Stimulated activated memory B cell treated with anti-CD40 and anti-IgM and Interleukin-4, amounts not matched to agents 10 μg/mL and 1 μg/mL and 100 μg/mL, for 72 hours (primary cell): ENCODE results near the gene GGPS1.
"Not testable (repeated sequence)": the region's sequence is repeated elsewhere in the genome, so short reads cannot be mapped to it uniquely, and the experiment has no call there.

Source experiments
- ATAC-seq: fragments of 150-1000 bp; cut with Tn5 transposase; 2 replicates; pipeline ENCODE4 v1.10.0; 2021
- H3K27ac Mint-ChIP-seq: one replicate; pipeline ENCODE4 v1.8.0; 2022; ENCODE audit warnings: mild to moderate bottlenecking, mixed read lengths
- H3K27me3 Mint-ChIP-seq: one replicate; pipeline ENCODE4 v1.8.0; 2022; ENCODE audit warnings: mixed read lengths
- H3K36me3 Mint-ChIP-seq: one replicate; pipeline ENCODE4 v1.8.0; 2022; ENCODE audit warnings: mixed read lengths
- H3K4me1 Mint-ChIP-seq: one replicate; pipeline ENCODE4 v1.8.0; 2022; ENCODE audit warnings: mixed read lengths
- H3K4me3 Mint-ChIP-seq: one replicate; pipeline ENCODE4 v1.8.0; 2022; ENCODE audit warnings: mild to moderate bottlenecking, moderate library complexity, mixed read lengths
- H3K9me3 Mint-ChIP-seq: one replicate; pipeline ENCODE4 v1.8.0; 2022; ENCODE audit warnings: mixed read lengths

Gene GGPS1

GRCh38 chr1:235351441-235351840 is 23.1 kb downstream of the GGPS1 start:
- H3K36me3 Mint-ChIP-seq: peaks cover 4% of the 10 kb centered on the region

GRCh38 chr1:235351898-235352297 is 23.5 kb downstream of the GGPS1 start:
- Mint-ChIP-seq H3K9me3 (no peaks in the 10 kb centered on the region), H3K27ac (no peak overlapping the region), H3K27me3 (no peaks in the 10 kb centered on the region), H3K4me3 (no peak overlapping the region), H3K36me3 (peaks cover under 1% of the 10 kb centered on the region), H3K4me1 (peaks cover 1% of the 10 kb centered on the region)
- no peak for ATAC-seq

More at GRCh38 chr1:235351441-235351840, 23.1 kb downstream of the GGPS1 start:
- H3K27me3 Mint-ChIP-seq: no peaks in the 10 kb centered on the region
- no peaks in the 10 kb centered on the region for H3K4me1 Mint-ChIP-seq
- no peak overlapping the region for H3K27ac Mint-ChIP-seq
- H3K9me3 Mint-ChIP-seq: no peaks in the 10 kb centered on the region
- ATAC-seq: no peak
- no peak overlapping the region for H3K4me3 Mint-ChIP-seq

GRCh38 chr1:235357485-235358373 is 29.4 kb downstream of the GGPS1 start:
- peaks cover 7% of the 10 kb centered on the region for H3K4me1 Mint-ChIP-seq
- H3K27me3 Mint-ChIP-seq: no peaks in the 10 kb centered on the region
- no peaks in the 10 kb centered on the region for H3K36me3 Mint-ChIP-seq
- H3K27ac Mint-ChIP-seq: no peak overlapping the region
- no peak for ATAC-seq
- H3K9me3 Mint-ChIP-seq: no peaks in the 10 kb centered on the region
- no peak overlapping the region for H3K4me3 Mint-ChIP-seq

- H3K9me3 Mint-ChIP-seq: no peaks in the 10 kb centered on the region
- ATAC-seq: no peak
- H3K4me1 Mint-ChIP-seq: peaks cover 7% of the 10 kb centered on the region
- no peaks in the 10 kb centered on the region for H3K27me3 Mint-ChIP-seq
- H3K36me3 Mint-ChIP-seq: no peaks in the 10 kb centered on the region
- H3K4me3 Mint-ChIP-seq: no peak overlapping the region
- H3K27ac Mint-ChIP-seq: no peak overlapping the region
These were observed 30.5 kb downstream of the GGPS1 start for GRCh38 chr1:235358899-235359298.

- not testable (repeated sequence) for H3K27ac Mint-ChIP-seq, H3K36me3 Mint-ChIP-seq, H3K4me3 Mint-ChIP-seq, ATAC-seq, H3K27me3 Mint-ChIP-seq, H3K9me3 Mint-ChIP-seq
- peaks cover 19% of the 10 kb centered on the region for H3K4me1 Mint-ChIP-seq
These were observed 35.8 kb downstream of the GGPS1 start for GRCh38 chr1:235364189-235364588.

- no peak for ATAC-seq
- peaks cover 24% of the 10 kb centered on the region for H3K4me1 Mint-ChIP-seq
These were observed 37.9 kb downstream of the GGPS1 start for GRCh38 chr1:235366286-235366685.

GRCh38 chr1:235367000-235367908 is 38.9 kb downstream of the GGPS1 start, which contains the start of gene TBCE:
Gene TBCE (plus strand): TSS chr1:235367427. CDS start chr1:235380050, 12,623 bp downstream.
- H3K4me1 Mint-ChIP-seq: peaks cover 24% of the 10 kb centered on the region
- peak; percentile 100 for ATAC-seq
- H3K9me3 Mint-ChIP-seq: no peaks in the 10 kb centered on the region
- H3K4me3 Mint-ChIP-seq: peak within 1 kb of the TSS; percentile 89
- H3K27me3 Mint-ChIP-seq: no peaks in the 10 kb centered on the region
- peaks cover 4% of the 10 kb centered on the region for H3K36me3 Mint-ChIP-seq
- H3K27ac Mint-ChIP-seq: peak within 1 kb of the TSS; percentile 84

More at GRCh38 chr1:235366286-235366685, 37.9 kb downstream of the GGPS1 start:
- Mint-ChIP-seq H3K27ac (peak overlapping the region; percentile 84), H3K4me3 (peak overlapping the region; percentile 58), H3K27me3 (no peaks in the 10 kb centered on the region), H3K36me3 (no peaks in the 10 kb centered on the region), H3K9me3 (no peaks in the 10 kb centered on the region)

- no peak overlapping the region for H3K27ac Mint-ChIP-seq
- no peaks in the 10 kb centered on the region for H3K27me3 Mint-ChIP-seq
- H3K4me3 Mint-ChIP-seq: peak overlapping the region; percentile 14
- peaks cover 24% of the 10 kb centered on the region for H3K4me1 Mint-ChIP-seq
- H3K9me3 Mint-ChIP-seq: no peaks in the 10 kb centered on the region
- no peak for ATAC-seq
- peaks cover 5% of the 10 kb centered on the region for H3K36me3 Mint-ChIP-seq
These were observed 40.1 kb downstream of the GGPS1 start for GRCh38 chr1:235368428-235368827.

- Mint-ChIP-seq H3K27ac (no peak overlapping the region), H3K27me3 (no peaks in the 10 kb centered on the region), H3K4me1 (peaks cover 24% of the 10 kb centered on the region), H3K4me3 (no peak overlapping the region), H3K36me3 (peaks cover 12% of the 10 kb centered on the region), H3K9me3 (no peaks in the 10 kb centered on the region)
- no peak for ATAC-seq
These were observed 41.4 kb downstream of the GGPS1 start for GRCh38 chr1:235369802-235370201.

- no peaks in the 10 kb centered on the region for H3K9me3 Mint-ChIP-seq
- H3K27ac Mint-ChIP-seq: no peak overlapping the region
- H3K4me3 Mint-ChIP-seq: no peak overlapping the region
- ATAC-seq: no peak
- H3K4me1 Mint-ChIP-seq: no peaks in the 10 kb centered on the region
- no peaks in the 10 kb centered on the region for H3K27me3 Mint-ChIP-seq
- H3K36me3 Mint-ChIP-seq: peaks cover 37% of the 10 kb centered on the region
These were observed 47.7 kb downstream of the GGPS1 start for GRCh38 chr1:235375919-235376605.

- not testable (repeated sequence) for ATAC-seq, H3K4me1 Mint-ChIP-seq, H3K9me3 Mint-ChIP-seq, H3K4me3 Mint-ChIP-seq, H3K27ac Mint-ChIP-seq, H3K27me3 Mint-ChIP-seq
- H3K36me3 Mint-ChIP-seq: peaks cover 35% of the 10 kb centered on the region
These were observed 49.9 kb downstream of the GGPS1 start for GRCh38 chr1:235378134-235378735.

- H3K27ac Mint-ChIP-seq, H3K4me1 Mint-ChIP-seq, H3K27me3 Mint-ChIP-seq, H3K4me3 Mint-ChIP-seq, H3K9me3 Mint-ChIP-seq, ATAC-seq: not testable (repeated sequence)
- H3K36me3 Mint-ChIP-seq: peaks cover 34% of the 10 kb centered on the region
These were observed 53.8 kb downstream of the GGPS1 start for GRCh38 chr1:235381955-235382739.

- not testable (repeated sequence) for H3K27ac Mint-ChIP-seq, ATAC-seq, H3K4me1 Mint-ChIP-seq, H3K9me3 Mint-ChIP-seq, H3K27me3 Mint-ChIP-seq, H3K4me3 Mint-ChIP-seq
- H3K36me3 Mint-ChIP-seq: peaks cover 37% of the 10 kb centered on the region
These were observed 57.3 kb downstream of the GGPS1 start for GRCh38 chr1:235385633-235386032.

GRCh38 chr1:235391874-235392273 is 63.5 kb downstream of the GGPS1 start:
- H3K36me3 Mint-ChIP-seq: peaks cover 28% of the 10 kb centered on the region
- ATAC-seq: no peak
- peaks cover 12% of the 10 kb centered on the region for H3K4me1 Mint-ChIP-seq
- H3K9me3 Mint-ChIP-seq: peaks cover 3% of the 10 kb centered on the region
- no peak overlapping the region for H3K4me3 Mint-ChIP-seq
- H3K27me3 Mint-ChIP-seq: no peaks in the 10 kb centered on the region
- H3K27ac Mint-ChIP-seq: no peak overlapping the region
